SK-N-SH (cell line): ENCODE measurements around the gene ZNF774.

ENCODE experiments used
- CTCF ChIP-seq: fragments of 200-600 bp; sonication (generic); IDR thresholded peaks from 2 replicates; pipeline ENCODE4 v1.6.1; 2017; ENCODE audit warnings: antibody characterized with exemption, mild to moderate bottlenecking, moderate library complexity
- FOXM1 ChIP-seq: IDR thresholded peaks from 2 replicates; pipeline ENCODE4 v1.4.0; 2012; ENCODE audit warnings: low read depth, mild to moderate bottlenecking
- TCF12 ChIP-seq: IDR thresholded peaks from 2 replicates; pipeline ENCODE4 v1.4.0; 2012
- TF ChIP-seq, protein P1 (sequence below): IDR thresholded peaks from 2 replicates; pipeline ENCODE4 v1.4.0; 2012; ENCODE audit warnings: low read depth, borderline replicate concordance
- TF ChIP-seq, protein P2 (sequence below): fragments of 150-350 bp; IDR thresholded peaks from 2 replicates; pipeline ENCODE4 v1.6.1; 2017; ENCODE audit warnings: antibody characterized with exemption, low read length, low read depth, borderline replicate concordance

DNA sequence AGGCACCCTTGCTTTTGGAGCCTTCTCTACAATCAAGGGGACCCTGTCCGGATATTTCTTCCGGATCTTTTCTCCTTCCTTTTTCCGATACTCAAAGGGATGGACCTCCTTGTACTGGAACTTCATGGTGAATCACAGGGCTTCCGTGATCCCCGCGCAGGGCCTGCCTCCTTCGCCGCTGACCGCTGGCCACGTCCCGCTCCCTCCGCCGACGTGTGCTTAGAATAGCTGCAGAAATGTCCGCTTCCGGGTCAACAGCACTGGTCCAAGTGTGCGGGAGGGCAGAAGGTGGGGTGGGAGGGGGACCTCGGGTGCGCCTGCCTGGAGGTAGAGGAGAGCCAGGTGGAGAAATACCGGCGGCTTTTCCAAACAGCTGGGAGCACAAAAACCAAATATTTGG lies 3.0 kb upstream of the ZNF774 start:
- TF ChIP-seq, protein P1, sequence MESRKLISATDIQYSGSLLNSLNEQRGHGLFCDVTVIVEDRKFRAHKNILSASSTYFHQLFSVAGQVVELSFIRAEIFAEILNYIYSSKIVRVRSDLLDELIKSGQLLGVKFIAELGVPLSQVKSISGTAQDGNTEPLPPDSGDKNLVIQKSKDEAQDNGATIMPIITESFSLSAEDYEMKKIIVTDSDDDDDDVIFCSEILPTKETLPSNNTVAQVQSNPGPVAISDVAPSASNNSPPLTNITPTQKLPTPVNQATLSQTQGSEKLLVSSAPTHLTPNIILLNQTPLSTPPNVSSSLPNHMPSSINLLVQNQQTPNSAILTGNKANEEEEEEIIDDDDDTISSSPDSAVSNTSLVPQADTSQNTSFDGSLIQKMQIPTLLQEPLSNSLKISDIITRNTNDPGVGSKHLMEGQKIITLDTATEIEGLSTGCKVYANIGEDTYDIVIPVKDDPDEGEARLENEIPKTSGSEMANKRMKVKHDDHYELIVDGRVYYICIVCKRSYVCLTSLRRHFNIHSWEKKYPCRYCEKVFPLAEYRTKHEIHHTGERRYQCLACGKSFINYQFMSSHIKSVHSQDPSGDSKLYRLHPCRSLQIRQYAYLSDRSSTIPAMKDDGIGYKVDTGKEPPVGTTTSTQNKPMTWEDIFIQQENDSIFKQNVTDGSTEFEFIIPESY: no peak
- no peak for TF ChIP-seq FOXM1
- TF ChIP-seq, protein P2, sequence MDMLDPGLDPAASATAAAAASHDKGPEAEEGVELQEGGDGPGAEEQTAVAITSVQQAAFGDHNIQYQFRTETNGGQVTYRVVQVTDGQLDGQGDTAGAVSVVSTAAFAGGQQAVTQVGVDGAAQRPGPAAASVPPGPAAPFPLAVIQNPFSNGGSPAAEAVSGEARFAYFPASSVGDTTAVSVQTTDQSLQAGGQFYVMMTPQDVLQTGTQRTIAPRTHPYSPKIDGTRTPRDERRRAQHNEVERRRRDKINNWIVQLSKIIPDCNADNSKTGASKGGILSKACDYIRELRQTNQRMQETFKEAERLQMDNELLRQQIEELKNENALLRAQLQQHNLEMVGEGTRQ: no peak
- TF ChIP-seq CTCF: no peak
- TF ChIP-seq TCF12: no peak
